Lung microvascular endothelial cell (primary cell): Measurements from ENCODE around the gene ISG20. TPM values are rescaled to one million over a fixed set of nuclear protein-coding genes. Genes with fewer than 3 reads are reported as not detected.
A peak's percentile ranks its signal among the peaks of the same experiment; 100 is the strongest.

ENCODE experiments used
- DNase-seq, 2 donors: peaks; one replicate each; pipeline versions ENCODE4 v3.0.0 to v3.0.0-alpha.2; 2010; ENCODE audit warnings: low read depth in 2 of 2
- total RNA-seq: library from RNA; depleted of rRNA; stranded (reverse); fragments of >200 nt; gene quantifications from 2 replicates; pipeline ENCODE4 v1.2.1, GENCODE V29; 2014

Gene ISG20
- total RNA-seq, 1 donor from 2014 or later, result 54.4 TPM

DNA sequence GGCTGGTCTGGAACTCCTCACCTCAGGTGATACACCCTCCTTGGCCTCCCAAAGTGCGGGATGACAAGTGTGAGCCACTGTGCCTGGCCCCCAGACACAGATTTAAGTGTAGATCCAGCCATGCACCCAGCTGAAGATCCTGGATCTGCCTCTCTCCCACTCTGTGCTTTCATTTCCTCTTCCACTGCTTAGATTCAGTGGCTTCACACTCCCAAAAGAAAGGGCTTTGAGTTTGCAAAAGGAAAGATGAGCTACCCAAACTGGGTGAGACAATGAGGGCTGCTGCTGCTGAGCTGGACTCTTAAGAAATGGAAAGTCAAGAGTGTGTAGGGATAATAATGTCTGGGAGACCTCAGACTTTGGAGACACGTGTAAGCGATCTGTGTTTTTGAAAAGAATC is 45.5 kb downstream of the ISG20 start:
- no peak for DNase-seq

DNA sequence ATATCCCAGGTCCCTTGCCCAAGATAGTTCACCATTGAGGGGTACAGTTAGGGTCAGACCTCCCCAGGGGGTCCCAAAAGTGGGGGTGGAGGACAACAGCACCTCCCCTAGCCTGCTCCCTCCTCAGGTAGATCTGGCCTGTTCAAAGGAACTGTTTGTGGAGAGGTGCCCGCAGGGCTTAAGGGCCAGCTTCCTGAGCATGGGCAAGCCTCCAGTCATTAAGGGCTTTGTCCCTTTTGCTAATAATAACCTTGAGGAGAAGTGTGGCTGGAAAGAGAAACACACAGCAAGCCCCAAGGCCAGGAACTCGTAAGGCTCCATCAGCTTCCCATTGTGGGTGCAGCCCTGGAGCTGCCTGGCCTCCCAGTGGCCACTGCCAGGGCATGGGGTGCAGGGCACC is 47.4 kb downstream of the ISG20 start:
- no peak for DNase-seq

DNA sequence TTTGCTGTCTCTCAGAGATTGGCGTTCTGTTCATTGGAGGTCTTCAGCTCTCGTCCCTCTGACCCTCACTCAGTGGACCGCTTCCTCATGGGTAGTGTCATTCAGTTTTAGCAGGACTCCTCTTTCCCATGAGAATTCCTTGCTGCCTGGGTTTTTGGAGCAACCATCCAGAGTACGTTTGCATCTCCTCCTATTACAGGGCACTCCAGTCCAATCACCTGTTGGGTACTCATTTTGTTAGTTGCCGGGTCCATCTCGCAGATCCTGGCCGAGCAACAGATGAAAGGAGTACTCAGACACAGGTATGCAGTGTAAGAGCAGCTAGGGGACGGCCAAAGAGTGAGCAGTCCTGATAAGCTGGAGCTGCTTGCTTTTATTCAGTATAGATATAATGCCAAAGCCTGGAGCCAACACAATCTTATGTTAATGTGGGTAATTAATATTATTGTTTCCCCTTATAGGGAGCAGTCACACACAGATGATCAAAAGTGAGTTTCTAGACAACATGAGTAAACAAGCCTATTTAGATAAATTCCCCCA is 49.6 kb downstream of the ISG20 start:
- no peak for DNase-seq

DNA sequence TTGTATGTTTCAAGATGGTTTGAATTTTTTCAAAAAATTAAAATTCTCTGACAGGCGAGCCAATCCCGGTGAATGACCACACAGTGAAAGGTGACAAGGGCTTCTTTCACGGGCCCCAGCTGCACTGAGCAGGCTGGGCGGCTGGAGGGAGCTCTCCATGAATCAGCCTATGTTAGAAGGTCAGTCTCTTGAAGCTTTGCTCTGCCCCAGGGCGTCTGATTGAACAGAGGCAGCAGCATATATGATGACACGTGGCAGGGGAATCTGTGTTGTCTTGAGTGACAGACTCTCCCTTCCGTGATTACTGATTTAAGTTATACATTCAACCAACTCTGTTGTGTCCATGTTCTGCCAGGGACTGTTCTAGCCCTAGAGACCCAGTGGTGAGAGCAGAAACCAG is 51.5 kb downstream of the ISG20 start:
- no peak for DNase-seq

DNA sequence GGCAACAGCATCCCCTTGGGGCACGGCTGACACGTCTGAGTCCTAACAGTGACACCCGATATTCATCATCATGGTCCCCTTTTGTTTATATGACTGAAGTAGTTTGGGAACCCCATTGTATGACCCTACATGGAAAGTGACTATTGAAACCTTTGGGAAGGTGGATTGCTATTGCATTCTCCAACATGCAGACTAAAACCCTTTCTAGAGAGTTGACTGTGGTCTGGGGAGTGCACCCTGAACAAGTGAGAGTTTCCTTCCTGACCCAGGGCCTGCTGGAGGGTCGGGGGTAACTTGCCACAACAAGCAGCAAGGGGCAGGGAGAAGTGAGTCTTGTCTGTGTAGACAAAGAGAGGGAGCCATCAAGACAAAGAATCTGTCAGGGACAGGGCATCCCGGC is 54.4 kb downstream of the ISG20 start:
- DNase-seq, result no peak

DNA sequence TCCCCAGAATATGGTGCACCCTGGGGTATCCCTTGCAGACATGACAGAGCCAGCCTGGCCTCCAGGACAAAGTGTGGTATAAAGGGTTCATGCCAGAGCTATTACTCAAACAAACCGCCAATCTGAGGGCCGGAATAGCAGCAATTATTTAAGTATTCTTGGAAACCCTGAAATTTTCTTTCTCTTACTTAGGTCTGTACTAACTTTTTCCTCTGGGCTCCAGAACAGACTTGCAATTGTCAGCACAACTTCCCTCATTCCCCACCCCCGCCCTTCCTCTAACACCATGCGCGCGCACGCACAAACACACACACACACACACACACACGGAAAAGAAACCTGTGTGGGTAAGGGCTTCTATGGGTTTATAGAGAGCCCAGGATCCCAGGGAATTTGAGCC is 56.3 kb downstream of the ISG20 start:
- no peak for DNase-seq

DNA sequence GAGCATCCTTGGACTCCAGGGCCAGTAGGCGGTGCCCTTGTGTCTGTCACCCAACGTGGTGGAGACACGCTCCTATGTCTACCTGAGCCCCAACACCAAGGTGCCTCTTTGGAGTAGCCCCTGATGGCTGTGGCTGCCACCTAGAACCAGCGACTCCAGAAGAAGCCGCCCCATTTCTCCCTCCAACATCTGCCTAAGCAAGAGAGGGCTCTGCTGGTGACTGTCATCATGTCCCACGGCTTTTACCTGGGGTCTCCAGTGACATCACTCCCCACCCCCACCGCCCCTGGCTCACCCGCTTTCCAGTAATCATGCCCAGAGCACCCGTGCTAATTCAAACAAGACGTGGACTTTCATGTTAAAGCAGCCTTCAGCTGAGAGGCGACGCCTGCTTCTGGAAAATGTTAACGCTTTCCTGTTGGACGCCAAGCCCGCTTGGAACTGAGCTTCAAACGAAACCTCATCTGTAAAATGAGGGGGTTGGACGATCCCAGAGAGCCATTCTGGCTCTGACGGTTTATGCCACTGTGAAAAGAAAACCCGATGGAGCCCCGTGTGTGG is 57.0 kb downstream of the ISG20 start:
- DNase-seq, result no peak

DNA sequence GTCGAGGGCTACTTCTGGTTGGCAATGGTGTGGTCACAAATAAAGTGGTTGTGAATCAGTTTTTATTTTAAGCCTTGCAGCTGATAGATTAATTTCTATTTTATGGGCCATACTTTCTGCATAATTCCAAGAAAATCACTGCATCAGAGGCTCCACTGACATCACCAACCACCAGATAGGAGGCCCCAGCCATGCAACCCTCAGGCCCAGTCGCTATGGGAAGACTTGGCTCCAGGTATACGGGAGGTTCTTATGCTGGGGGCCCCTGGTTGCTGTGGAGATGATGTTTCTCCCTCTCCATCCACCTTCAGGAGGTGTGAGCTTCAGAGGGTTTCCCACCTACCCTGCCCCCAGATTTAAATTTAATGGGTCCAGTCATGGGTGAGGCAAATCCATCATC is 57.4 kb downstream of the ISG20 start:
- DNase-seq, result no peak

DNA sequence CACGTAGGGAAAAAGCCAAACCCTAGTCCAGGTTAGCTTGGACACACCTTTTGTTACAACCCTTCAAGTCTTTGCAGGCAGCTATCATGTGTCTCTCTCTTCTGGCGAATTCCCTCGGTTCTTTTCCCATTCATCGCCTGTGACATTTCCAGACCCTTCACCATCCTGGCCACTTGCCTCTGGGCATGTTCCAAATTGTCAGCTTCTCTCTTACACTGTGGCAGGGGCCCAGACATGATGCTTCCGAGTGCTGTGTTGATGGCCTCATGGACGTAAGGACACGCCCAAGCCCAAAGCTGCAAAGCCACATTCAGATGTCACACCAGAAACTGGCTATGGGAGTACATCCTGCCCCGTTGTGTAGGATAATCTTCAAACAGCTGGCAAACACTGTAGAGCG is 58.5 kb downstream of the ISG20 start:
- DNase-seq, result no peak

DNA sequence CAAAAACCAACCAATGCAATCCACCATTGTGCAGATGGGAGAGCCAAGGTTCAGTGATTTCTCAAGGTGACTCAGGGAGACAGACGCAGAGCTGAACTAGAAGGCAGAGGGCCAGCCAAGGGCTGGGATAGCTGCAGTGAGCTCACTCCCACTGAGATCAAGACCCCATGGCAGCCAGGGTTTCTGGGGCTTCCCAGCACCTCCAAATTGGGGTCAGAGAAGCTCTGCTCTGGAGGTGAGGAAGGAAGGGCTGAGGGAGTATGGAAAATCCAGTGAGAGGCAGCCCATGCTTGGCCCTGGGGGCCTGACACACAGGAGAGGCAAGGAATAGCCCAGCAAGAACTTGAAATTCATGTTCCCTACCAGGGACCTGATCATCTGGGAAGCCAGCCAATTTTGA is 61.0 kb downstream of the ISG20 start:
- DNase-seq, result no peak

DNA sequence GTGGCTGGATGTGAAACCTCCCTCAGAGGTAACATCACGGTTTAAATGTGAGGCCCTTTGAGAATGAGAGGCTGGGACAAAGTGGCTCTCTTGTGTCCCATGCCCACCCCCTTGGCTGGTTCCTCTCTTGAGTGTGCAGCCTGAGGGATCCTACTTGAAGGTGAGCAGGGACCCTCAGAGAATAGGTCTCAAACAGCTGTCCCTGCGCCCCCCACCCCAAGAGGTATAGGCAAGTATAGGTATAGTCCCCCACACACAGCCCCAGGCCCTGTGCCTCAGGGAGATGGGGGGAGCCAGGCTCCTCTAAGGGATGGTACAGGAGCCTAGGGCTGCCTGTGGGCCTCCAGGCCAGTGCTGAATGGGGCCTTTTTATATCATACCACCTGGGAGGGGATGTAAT is 61.9 kb downstream of the ISG20 start:
- DNase-seq, result no peak

DNA sequence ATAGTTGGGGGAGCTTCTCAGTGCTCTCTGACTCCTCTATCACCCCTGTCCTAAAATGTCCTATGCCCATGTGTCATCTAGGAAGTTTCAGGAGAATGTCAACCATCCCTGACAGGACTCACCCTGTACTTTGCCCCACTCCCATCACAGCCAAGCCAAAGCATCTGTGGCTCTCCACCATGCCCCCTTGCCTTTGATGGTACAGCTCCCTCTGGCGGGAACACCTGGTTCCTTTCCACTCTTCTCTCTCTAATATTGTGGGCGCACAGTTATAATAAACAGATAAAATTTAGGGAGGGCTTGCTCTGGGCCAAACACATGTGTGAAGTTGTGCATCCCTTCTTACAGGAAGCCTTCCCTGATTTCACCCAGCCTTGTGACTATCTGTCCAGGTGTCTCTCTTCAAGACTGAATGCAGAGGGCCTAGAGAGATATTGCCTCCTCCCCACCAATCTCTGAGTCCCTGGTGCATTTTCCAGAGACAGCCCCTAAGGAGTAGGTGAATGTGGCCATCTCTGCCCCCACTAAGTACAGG is 62.8 kb downstream of the ISG20 start:
- DNase-seq, result peak; percentile 7 to 50

DNA sequence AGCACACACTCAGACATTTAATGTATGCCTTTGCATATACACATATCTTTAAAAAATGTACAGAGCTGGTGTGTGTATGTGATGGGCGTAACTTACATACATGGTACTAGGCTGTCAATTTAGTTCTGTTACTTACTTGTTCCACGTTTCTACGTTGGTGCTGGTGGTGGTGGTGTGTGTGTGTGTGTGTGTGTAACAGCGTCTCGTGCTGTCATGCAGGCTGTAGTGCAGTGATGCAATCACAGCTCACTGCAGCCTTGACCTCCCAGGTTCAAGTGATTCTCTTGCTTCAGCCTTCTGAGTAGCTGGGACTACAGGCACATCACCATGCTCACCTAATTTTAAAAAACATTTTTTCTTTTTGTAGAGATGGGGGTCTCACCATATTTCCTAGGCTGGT is 64.2 kb downstream of the ISG20 start:
- DNase-seq, result no peak

DNA sequence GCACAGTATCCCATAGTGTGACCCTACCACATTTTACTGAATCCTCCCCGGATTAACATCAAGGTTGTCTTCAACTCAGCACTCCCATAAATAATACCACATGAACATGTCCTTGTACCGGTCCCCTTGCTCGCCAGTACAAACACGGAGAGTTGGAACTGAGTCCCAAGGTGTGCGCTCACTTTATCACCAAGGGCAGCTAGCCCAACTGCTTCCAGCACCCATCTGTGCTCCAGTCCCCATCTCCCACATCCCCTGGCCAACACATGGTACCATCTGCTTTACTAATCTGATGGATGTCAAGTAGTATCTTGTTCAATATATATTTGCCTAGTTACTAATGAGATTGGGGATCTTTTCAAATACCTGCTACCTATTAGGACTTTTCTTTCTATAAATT is 64.7 kb downstream of the ISG20 start:
- no peak for DNase-seq

DNA sequence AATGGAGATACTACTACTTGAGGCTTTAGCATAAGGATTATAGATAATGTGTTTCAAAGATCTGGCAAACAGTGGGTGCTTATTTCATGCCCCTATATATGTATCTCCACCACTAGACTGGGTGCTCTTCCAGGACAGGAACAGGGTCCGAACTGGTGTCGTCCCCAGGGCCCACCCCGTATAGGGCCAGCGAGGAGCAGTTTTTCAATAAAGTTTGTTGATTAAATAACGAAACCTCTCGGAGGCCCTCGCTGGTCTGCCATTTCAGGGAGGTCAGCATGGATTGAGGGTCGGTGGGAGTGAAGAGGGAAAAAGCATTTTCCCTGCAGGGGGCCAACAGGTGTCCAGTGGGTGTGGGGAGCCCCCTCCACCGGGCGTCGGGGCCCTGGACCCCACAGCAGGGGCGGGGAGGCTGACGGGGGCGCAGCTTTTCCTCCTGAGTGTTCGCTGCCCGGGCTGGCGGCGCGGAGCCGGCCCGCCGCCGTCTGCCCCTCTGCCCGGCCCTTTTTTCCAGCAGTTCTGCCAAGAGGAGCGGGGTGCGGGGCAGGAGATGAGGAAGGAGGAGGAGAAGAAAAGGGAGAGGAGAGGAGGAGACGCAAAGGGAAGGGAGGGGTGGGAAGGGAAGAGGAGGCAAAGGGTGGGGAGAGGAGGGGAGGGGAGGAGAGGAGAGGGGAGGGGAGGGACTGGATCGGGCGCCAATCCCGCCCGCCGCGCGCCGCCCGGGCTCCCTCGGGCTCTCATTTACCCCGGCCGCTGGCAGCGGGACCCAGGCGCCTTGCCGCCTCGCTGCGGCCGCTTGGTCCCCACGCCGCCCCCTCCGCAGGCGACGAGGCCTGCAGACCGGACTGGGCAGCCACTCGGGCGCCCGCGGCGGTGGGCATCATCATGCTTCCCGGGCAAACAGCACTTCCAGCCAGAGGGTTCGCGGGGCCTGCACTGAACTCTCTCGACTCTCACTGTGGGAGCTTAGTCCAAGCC is 66.3 kb downstream of the ISG20 start:
- DNase-seq, result peak; percentile 5 to 16

DNA sequence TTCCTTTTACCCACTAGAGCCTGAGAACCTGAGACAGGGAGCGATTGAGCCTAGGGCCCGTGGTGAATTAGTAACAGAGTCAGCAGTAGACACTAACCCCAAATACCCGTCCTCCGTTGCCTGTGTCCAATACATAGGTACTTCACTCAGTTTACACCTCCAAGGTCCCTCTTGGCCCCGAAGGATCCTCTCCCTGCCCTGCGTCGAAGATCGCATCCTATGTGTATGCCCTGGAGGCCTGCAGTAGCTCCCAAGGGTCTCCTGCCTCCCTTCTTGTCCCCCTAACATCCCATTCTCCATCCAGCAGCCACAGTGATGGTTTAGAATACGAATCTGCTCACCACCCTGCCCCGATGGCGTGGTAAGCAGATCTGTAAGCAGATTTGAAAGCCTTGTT is 67.0 kb downstream of the ISG20 start:
- no peak for DNase-seq

Other genes with a start within 250 kb of the ISG20 start
- gene MRPL46, start 171.6 kb upstream of the ISG20 start, total RNA-seq, result 12.0 and 15.5 TPM in 2 replicates
- gene MRPS11, start 171.3 kb upstream of the ISG20 start, total RNA-seq, result 20.5 and 29.4 TPM in 2 replicates
- 1.6 and 2.2 TPM in 2 replicates for gene DET1, start 92.3 kb upstream of the ISG20 start, total RNA-seq
- 36.4 and 37.5 TPM in 2 replicates for gene AEN, start 17.7 kb upstream of the ISG20 start, total RNA-seq
- gene ACAN, start 164.4 kb downstream of the ISG20 start, total RNA-seq, result not detected in 2 replicates